Activated CD8-positive, alpha-beta memory T cell treated with anti-CD3 and anti-CD28 coated beads for 1 hour (primary cell): Measurements from ENCODE around the gene CPD.
"Not testable (repeated sequence)": the region's sequence is repeated elsewhere in the genome, so short reads cannot be mapped to it uniquely, and the experiment has no call there.

ENCODE experiments used
- DNase-seq, 2 donors: peaks; one replicate each; pipeline ENCODE4 v3.0.0-alpha.2; 2020; ENCODE audit warnings: low read depth in 1 of 2; ENCODE audit errors: extremely low read depth in 1 of 2

CPD gene

DNA sequence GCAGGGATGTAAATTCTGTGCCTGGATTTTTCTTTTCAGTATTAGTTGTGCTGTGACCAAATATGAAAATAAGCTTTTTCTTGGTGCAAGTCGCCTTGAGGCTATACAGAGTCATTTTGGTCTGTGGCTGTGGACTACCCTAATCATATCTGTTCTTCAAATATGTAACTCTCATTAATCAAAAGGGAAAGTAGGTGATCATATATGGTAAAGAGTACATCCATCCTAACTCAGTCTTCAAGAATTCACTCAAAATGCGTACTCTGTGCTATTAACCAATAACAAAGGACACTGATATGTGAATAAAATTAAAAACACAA lies 2.6 kb downstream of the CPD start:
- DNase-seq, result no peak

- no peak for DNase-seq
Observed at GRCh38 chr17:30382345-30382744, 3.6 kb downstream of the CPD start.

- DNase-seq, result no peak
Observed at GRCh38 chr17:30388321-30389179, 9.8 kb downstream of the CPD start.

DNA sequence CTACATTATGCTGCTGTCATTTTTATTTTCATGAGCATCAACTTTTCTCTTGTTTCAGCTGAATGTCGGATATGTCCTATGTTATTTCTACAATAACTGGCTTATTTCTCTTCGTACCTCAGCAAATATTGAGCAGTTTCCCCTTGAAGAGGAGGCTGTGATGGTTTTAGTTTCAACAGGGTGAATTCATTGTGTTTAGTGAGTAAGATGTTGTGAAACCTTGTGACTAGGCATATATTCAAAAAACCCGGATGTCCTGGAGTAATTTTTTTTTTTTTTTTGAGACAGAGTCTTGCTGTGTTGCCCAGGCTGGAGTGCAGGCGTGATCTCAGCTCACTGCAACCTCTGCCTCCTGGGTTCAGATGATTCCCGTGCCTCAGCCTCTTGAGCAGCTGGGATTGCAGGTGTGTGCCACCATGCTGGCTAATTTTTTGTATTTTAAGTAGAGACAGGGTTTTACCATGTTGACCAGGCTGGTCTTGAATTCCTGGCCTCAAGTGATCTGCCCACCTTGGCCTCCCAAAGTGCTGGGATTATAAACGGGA lies 11.1 kb downstream of the CPD start:
- DNase-seq, result no peak

GRCh38 chr17:30391534-30391933 lies 12.8 kb downstream of the CPD start:
- no peak for DNase-seq

DNA sequence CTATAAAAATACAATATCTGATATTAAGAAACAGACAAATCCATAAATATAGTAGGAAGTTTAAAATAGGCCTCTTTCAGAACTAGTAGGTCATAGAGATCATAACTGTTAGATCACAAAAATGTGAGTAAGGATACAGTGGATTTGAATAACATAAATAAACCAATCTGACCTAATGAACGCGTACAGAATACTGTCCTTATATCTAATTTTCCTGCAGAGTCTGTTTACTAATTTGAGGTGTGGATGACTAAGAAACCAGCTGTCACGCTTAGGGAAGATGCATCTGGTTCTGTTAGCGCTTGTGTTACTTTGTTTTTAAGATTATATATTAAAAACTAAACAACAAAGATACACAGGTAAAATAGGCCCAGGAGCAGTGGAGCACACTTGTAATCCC lies 14.8 kb downstream of the CPD start:
- DNase-seq, result no peak

- no peak for DNase-seq
Observed at GRCh38 chr17:30393911-30394867, 15.5 kb downstream of the CPD start.

DNA sequence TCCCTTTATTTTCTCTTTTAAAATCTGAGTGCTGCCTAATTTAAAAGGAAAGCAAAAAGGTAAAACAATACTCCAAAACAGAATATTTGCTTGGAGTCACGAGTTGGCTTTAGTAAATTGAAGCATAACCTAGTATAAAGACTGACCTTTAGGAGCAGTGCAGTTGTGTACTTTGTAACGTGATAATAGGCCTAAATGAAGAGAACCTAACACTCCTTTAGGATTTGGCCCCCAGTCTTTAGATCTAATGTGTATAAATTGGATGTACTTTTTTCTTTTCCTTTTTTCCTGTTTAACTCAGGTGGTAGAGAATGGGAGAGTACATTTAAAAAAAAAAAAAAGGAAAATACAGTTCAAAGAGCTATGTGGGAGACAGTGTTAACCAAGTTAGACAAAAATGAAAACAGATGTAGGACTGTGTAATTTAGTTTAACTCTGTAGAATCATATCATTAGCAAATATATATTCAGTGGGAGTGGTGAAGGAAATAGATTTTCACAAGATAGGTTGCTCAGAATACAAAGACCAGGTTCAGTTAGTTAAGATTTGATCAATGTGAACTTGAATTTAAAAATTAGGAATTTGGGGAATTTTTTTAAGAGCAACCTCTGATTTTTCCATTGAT lies 16.8 kb downstream of the CPD start:
- DNase-seq, result no peak

DNA sequence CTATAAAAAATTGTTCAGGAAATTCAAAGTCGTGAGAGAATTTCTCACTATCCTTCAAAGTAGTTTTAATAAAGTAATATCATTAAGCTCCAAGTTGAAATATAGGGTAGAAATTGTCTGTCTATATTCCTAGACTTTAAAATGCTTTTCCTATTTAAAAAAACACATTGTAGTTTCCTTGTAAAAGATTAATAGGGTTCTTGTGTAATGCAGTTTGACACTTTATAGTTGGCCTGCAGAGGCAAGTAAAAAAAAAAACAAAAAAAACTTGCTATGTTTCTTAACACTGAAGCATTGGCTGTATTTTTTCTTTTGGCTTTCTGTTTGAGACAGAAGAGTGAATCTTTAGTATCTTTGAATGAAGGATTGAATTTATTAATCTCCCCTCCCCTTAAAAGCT lies 17.4 kb downstream of the CPD start:
- no peak for DNase-seq

DNA sequence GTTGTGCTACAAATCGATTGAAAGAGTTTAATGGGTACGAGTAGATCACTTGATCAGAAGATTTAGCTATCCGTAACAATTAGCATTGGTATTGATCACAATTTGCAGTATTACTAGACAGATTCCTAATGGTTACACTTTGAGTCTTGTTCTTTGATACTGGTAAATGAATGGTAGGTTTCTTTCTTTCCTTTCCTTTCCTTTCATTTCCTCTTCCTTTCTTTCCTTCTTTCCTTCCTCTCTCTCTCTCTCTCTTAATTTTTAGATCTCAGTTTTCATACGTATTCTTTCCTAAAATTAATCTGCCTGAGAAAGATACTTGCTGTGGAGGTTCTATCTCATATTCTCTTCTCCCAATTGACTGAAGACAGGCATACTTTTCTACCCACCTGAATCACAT lies 17.9 kb downstream of the CPD start:
- no peak for DNase-seq

GRCh38 chr17:30398328-30399041 lies 19.8 kb downstream of the CPD start:
- no peak for DNase-seq

DNA sequence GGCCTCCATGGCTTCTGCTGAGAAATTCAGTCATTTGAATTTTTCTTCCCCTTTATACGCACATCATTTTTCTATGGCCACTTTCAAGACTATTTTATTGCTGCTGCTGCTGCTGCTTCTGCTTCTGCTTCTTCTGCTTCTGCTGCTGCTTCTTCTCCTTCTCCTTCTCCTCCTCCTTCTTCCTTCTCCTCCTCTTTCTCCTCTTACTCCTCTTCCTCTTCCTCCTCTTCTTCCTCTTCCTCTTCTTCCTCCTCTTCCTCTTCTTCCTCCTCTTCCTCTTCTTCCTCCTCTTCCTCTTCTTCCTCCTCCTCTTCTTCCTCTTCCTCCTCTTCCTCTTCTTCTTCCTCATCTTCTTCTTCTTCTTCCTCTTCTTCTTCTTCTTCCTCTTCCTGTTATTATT lies 22.4 kb downstream of the CPD start:
- DNase-seq, result no peak

DNA sequence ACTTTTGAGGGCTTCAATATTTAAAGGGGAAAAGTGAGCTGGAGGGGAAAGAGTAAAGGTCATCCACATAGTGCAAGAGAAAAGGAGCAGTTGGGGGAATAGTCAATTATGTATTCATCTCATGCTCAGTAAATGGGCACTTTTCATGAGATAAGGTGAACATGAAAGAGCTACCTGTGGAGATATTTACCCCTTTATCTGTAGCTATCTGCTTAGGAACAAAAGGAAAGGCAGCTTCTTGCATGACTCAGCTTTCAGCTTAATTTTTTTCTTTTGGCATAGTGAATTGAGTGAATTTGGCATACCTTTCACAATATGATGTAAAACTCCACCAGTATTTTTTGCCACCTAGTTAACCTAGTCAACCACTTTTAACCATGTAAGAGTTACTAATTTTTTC lies 26.4 kb downstream of the CPD start:
- no peak for DNase-seq

- DNase-seq, result not testable (repeated sequence)
Observed at GRCh38 chr17:30410627-30411026, 31.9 kb downstream of the CPD start.

DNA sequence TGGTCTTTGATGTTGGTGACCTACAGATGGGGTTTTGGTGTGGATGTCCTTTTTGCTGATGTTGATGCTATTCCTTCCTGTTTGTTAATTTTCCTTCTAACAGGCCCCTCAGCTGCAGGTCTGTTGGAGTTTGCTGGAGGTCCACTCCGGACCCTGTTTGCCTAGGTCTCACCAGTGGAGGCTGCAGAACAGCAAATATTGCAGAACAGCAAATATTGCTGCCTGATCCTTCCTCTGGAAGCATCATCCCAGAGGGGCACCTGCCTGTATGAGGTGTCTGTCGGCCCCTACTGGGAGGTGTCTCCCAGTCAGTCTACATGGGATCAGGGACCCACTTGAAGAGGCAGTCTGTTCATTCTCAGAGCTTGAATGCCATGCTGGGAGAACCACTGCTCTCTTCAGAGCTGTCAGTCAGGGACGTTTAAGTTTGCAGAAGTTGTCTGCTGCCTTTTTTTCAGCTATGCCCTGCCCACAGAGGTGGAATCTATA lies 33.3 kb downstream of the CPD start:
- DNase-seq, result not testable (repeated sequence)

DNA sequence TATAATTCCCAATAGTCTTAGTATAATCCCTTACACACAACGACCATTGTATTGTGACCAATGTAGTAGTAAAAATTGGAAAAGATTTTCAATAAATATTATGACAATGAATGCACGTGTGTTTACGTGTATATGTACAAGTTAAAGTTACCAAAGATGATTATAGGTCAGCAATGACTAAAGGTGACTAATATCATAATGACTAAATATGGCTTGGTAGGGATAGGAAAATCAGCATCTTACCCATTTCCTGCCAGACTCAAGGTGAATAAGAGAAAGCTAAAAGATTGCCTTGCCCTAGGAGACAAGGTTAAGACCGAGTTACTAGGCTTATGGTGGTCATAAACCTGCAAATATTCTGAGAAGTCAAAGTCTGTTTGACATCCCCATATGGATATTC lies 34.4 kb downstream of the CPD start:
- DNase-seq, result no peak

GRCh38 chr17:30414486-30414885 lies 35.8 kb downstream of the CPD start:
- no peak for DNase-seq

DNA sequence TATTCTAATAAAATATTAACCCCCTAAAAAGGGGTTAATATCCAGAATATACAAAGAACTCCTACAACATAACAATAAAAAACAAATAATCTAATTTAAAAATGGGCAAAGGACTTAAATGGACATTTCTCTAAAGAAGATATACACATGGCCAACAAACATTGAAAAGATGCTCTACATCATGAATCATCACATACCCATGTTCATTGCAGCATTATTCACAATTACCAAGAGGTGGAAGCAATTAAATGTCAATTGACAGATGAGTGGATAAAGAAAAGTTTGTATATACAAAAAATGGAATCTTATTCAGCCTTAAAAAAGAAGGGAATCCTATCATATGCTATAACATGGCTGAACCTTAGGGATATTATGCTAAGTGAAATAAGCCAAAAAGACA lies 36.8 kb downstream of the CPD start:
- no peak for DNase-seq

DNA sequence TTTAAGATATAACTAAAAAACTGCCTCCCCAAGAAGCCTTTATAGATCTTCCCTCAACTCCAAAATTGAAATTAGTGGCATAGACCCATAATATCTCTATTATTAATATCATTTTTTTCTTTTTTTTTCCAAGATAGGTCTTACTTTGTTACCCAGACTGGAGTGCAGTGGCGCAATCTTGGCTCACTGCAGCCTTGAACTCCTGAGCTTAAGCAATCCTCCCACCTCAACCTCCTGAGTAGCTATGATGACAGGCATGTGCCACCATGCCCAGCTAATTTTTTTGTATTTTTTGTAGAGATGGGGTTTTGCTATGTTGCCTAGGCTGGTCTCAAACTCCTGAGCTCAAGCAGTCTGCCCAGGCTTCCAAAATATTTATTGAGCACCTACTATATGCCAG lies 39.3 kb downstream of the CPD start:
- DNase-seq, result not testable (repeated sequence)

DNA sequence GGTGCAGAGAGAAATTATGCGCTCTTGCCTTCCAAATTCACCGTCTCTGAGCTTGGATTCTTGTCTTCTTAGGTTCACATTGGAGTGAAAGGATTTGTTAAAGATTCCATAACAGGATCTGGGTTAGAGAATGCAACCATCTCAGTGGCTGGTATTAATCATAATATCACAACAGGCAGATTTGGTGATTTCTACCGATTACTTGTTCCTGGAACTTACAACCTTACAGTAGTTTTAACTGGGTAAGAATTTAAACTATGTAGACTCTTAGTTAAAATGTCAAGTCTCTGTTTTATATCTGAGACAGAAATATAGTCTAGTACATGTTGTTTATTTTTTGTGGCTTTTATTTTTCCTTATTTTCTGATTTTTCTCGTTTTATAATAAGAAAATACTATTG lies 42.9 kb downstream of the CPD start:
- no peak for DNase-seq
